Activated CD8-positive, alpha-beta memory T cell treated with anti-CD3 and anti-CD28 coated beads for 48 hours (primary cell): Measurements from ENCODE around the gene NDUFC2.
"Not testable (repeated sequence)": the region's sequence is repeated elsewhere in the genome, so short reads cannot be mapped to it uniquely, and the experiment has no call there.

Source experiments
- DNase-seq, 3 experiments: peaks; one replicate each; pipeline ENCODE4 v3.0.0-alpha.2; 2020; ENCODE audit warnings: low read depth in 2 of 3, low spot score in 2 of 3

The NDUFC2 gene

DNA sequence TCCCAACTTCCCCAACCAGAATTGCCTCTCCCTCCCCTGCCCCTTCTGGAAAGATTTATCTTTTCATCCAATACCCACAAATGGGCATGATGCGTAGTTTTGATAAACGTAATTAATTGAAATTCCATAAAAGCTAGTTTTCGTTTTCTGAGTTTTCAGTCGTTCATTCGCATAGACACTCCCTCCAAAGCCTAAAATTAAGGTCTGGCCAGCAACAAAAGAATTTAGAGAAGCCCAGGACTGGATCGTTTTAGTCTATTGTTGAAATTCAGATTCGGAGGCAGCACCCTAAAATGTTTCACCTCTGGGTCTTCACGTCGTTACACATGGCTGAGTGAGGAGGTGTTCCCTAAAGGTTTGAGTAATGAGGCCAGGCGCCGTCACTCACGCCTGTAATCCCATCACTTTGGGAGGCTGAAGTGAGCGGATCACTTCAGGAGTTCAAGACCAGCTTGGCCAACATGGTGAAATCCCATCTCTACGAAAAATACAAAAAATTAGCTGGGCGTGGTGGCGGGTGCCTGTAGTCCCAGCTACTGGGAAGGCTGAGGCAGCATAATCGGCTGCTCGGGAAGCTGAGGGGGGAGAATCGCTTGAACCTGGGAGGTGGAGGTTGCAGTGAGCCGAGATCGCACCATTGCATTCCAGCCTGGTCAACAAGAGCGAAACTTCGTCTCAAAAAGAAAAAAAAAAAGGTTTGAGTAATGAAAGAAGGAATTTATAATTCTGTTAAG, 589 bp upstream of the NDUFC2 start:
- DNase-seq, result no peak

DNA sequence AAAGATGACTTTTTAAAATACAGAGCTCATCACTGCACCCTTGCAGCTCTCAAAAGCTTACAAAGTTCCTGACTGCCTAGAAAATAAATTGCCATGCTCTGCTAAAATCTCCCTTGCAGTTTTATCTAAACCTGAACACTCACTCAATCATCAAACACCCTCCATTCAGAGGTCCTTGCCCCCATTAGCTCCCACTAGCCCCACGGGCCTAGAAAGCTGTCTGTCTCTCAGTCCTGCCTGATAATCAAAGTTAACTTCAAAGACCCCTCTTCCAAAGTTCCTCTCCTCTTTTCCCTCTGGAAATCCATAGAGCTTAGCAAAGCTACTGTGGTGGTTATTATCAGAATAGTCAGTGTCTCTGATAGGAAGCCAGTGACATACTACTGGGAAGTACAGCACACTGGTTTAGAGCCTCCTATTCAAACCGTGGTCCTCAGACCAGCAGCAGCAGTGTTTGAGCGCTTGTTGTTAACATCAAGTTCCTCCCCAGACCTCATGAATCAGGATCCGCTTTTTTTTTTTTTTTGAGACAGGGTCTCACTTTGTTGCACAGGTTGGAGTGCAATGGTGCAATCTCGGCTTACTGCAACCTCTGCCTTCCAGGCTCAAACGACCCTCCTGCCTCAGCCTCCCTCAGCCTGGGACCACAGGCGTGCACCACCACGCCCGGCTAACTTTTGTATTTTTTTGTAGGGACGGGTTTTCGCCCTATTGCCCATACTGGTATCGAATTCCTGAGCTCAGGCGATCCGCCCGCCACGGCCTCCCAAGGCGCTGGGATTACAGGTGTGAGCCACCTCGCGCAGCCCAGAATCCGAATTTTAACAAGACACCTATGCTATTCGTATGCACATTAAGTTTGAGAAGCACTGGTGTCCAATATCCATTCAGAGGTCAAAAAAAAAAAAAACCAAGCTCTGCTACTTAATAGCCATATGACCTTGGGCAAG, 1.2 kb downstream of the NDUFC2 start:
- no peak for DNase-seq

DNA sequence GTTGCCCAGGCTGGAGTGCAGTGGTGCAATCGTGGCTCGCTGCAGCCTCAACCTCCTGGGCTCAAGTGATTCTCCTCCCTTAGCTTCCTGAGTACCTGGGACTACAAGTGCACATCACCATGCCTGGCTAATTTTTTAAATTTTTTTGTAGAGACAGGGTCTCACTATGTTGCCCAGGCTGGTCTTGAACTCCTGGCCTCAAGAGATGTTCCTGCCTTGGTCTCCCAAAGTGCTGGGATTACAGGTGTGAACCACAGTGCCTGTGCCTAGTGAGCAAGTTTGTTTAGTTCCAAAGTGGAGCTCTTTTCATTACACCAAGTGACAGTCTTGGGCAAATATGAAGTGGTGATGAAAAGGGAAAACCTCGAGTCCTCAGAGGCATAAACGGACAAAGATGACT, 2.1 kb downstream of the NDUFC2 start:
- DNase-seq, result not testable (repeated sequence)

DNA sequence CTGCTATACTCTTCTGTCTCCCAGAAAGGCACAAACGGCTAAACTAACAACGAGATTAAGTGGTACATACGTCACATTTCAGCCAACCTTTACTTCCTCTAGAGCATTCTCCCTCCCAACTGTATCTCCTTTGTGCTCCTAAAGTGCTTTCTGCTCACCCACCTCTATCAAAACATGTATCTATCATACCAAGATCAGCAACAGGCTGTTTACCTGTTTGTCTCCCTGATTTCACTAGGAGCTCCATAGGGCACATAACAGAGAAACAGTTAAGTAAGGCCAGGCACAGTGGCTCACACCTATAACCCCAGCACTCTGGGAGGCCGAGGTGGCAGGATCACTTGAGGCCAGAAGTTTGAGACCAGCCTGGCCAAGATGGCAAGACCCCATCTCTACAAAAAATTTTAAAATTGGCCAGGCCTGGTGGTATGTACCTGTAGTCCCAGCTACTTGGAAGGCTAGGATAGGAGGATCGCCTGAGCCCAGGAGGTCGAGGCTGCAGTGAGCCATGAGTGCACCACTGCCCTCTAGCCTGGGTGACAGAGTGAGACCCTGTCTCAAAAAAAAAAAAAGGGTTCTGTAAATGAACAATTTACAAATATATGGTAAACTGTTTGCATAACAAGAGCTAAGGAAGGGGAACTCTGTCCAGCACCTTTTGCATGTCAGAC, 2.8 kb downstream of the NDUFC2 start:
- DNase-seq, result no peak

DNA sequence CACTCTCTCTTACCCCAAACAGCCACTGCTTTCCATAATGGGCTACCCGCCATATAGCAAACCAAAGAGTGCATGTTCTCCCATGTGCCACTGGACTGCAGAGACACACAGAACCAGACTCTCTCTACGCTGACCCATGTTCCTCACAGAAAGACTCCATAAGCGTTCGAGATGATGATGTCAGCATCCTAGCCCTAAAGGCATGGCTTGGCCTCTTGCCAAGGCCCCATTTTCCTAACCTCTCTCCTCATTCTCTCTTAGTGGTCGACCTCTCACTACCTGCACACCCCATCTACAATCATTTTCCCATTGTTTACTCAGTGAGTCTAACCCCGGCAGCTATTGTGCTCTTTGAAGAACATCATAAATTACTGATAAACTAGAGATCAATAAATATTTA, 4.9 kb downstream of the NDUFC2 start:
- DNase-seq, result no peak

DNA sequence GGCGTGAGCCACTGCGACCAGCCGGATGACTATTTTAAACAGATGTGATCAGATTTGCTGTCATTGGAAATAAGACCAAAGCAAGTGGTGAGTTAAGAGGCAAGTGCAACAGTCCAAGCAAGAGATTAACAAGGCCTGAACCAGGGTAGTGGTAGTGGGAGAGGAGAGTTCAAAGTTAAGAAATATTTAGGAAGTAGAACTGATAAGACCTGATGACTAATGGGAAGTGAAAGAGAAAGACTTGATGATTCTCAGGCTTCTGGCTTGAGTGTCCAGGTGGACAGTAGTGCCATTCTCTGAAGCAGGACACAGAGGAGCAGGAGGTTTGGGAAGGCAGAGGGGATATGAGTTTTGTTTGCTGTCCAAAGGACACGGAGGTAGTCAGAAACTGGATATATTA, 7.2 kb downstream of the NDUFC2 start:
- DNase-seq, result no peak

DNA sequence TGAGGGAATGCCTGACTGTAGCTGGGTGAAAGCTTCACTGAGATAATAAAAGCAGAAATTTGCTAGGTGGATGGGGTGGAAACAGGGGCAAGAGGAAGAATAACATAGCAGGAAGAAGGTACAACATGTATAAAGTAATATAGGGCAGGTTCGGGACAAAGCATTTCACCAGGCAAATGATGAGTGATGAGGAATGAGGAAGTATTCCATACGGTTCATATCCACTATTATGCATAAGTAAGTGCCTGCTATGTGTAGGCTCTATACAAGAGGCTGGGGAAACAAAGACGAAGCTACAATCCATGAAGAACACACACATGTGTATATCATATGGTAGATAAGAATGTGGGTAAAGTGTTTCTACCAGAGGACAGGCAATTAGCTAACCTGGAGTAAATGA, 7.9 kb downstream of the NDUFC2 start:
- DNase-seq, result no peak

DNA sequence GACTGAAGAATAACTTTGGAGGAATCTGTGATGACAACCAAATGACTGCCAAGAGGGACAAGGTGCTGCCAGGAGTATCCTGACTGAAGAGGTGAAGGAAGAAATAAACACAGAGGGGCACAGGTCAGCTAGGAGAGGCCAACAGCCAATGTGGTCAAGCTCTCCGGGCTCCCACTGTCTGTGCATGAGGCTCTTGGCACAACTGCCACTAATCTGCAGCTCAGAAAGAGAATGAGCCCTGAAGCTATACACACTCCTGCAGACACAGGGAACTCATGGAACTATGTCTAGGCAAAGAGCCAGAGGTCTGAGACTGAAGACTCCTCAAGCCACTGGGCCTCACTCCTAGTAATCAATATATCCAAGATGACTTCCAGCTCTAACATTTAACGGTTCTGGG, 9.0 kb downstream of the NDUFC2 start:
- DNase-seq, result no peak

DNA sequence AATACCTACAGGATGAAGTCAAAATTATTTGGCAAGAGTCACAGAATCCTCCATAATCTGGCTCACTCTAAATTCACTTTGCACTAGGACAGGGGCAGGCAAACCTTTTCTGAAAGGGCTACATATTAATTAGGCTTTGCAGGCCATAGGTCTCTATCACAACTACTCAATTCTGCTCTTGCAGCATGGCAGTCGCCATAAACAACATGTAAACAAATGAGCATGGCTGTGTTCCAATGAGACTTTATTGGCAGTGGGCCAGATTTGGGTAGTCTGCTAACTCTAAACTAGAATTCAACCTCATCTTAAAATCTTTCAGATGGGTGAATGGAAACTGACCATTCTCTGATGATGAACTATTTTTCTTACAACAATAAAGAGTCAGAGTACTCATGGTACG, 10.2 kb downstream of the NDUFC2 start:
- DNase-seq, result no peak

DNA sequence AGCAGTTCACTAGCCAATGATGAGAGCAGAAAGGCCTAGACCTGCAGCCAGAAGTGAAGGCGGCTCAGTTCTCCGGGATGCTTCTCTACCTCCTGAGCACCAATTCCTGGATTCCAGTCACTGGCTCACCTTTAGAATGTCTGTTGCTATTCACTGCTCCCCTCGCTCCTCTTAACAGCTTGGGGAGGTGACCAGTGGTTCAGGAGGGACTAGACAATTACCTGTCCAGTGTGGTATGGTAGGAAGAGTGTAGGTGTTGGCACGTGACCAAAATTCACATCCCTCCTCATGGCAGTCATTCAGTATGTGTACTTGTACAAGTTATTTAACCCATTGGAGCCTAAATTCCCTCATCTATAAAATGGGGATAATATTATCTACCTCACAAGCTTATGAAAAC, 12.0 kb downstream of the NDUFC2 start:
- no peak for DNase-seq

DNA sequence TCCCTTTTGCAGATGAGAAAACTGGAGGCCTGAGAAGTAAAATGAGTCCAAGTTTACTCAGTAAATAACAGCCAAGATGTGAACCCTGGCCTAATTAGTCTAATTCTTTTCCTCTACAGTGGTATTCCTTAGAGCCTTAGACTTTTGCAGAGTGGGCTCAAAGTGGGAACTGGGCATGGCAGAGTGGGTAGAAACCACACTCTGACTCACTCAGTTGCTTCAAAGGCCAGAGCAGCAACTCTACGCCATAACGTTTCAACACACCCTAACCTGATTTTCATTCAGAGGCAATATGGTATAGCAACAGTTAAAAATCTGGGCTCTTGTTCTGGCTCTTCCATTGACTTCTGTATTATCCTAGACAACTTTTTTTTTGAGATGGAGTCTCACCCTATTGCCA, 13.2 kb downstream of the NDUFC2 start:
- DNase-seq, result no peak

DNA sequence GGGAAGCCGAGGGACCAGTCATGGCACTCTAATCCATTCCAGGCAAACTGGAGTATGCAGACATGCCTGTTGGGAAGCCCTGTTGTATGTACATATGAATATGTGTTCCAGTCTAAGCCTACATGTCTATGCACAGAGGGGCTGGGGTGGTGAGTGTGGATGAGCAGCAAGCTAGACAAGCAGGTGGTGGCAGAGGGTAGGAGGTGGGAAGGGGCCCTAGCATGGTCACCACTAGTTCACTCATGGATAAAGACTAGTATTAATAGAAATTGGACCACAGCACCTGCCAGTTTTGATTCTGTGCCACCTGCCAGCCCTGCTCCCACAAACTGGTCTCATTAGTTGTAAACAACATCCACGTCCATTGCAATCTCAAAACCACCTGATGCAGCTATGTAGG, 14.5 kb downstream of the NDUFC2 start:
- DNase-seq, result no peak

DNA sequence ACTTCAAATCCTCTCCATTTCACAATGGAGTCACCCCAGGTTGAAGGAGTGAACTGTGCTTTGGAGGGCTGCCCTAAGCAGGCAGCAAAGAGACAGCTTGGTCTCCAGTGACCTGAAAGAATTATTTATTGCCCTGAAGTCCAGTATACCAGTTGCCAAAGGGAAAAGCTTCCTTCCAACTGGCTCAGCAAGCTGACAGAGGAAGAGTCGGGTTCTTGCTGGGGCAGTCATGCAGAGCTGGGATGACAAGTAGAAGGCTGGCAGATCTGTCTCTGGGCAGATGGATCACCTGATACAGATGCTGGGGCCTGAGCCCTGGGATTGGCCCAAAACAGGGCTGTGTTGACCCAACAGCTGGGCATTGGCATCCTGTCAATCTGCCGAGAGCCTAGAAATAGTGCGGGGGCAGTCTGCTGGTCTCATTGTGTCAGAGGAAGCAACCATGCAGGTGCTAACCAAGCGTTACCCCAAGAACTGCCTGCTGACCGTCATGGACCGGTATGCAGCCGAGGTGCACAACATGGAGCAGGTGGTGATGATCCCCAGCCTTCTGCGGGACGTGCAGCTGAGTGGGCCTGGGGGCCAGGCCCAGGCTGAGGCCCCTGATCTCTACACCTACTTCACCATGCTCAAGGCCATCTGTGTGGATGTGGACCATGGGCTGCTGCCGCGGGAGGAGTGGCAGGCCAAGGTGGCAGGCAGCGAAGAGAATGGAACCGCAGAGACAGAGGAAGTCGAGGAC, 16.1 kb downstream of the NDUFC2 start, which contains the start of gene THRSP:
TSS of gene THRSP (plus strand) at position 422 of the 742 bp plus-strand sequence. CDS start at position 443, 21 bp downstream.
- DNase-seq, result no peak

DNA sequence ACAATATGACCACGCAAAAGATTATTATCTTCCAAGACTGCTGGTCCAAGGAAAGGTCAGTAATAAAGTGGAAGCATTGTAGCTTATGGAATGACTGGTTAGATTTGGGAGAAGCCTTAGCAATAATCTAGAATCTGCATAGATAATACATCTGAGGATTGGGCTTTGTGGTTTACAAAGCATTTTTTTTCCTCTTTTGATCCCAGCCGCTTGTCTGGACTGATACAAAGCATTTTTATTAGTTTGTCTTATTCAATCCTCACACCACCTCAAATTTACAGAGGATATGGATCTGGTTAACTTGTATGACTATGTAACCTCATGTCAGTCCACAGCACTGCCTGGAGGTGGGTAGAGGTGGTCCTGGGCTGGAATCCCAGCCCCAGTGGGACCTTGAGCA, 17.0 kb downstream of the NDUFC2 start:
- no peak for DNase-seq

DNA sequence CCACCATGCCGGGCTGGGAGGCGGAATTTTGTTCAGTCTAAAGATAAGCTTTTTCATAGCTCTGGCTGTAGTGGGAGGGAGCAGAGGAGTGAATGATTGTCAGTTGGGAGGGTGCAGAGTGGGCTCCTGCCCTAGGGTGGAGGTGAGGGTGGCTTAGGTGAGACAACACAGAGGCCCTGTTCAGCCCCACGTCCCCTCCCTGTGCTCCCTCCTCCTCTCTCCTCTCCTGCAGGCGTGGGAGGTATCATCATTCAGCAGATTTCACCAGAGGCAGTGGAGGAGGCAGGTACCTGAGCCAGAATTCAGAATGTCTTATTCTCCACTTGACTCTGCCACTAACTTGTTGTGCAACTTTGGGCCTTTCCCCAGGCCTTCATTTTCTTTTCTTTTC, 17.7 kb downstream of the NDUFC2 start:
- no peak for DNase-seq

DNA sequence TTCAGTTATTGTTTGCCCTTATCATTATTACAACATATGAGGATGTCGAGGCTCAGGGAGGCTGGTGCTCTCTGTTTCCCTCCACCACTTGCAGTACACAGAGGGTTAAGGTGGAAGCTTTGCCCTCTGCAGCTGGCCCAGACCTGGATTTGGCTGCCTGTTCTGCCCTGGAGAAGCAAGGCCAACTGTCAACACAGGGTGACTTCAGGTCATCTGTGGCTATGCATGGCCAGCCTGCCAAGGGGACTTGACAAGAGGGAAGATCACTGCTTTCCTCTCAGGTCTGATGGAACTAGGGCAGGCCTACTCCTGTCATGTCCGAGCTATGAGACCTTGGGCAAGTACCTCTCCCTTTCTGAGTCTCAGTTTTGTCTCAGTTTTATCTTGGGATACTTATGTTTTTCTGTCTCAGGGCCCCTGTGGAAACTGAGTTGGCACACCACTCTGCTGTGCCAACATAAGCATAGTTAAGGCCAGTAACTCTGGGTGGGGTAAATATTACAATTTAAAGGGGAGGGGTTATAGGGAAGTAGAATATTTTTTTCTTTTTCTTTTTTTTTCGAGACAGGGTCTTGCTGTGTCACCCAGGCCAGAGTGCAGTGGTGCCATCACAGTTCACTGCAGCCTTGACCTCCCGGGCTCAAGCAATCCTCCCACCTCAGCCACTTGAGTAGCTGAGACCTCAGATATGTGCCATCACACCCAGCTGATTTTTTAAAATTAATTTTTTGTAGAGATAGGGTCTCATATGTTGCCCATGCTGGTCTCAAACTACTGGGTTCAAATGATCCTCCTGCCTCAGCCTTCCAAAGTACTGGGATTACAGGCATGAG, 18.4 kb downstream of the NDUFC2 start:
- DNase-seq, result no peak

DNA sequence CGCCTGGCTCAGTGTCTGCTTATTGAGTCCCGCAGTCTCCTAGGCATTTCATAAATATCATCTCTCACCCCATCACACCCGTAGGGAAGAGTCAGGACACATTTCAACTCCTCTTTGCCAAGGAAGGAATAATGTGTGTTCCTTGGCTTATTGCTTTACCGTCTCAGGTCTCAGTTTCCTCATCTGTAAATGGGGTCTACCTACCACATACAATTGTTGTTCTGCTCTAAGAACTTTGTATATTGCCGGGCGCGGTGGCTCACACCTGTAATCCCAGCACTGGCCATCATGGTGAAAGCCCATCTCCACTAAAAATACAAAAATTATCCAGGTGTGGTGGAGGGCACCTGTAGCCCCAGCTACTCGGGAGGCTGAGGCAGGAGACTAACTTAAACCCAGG, 19.1 kb downstream of the NDUFC2 start:
- DNase-seq, result no peak

DNA sequence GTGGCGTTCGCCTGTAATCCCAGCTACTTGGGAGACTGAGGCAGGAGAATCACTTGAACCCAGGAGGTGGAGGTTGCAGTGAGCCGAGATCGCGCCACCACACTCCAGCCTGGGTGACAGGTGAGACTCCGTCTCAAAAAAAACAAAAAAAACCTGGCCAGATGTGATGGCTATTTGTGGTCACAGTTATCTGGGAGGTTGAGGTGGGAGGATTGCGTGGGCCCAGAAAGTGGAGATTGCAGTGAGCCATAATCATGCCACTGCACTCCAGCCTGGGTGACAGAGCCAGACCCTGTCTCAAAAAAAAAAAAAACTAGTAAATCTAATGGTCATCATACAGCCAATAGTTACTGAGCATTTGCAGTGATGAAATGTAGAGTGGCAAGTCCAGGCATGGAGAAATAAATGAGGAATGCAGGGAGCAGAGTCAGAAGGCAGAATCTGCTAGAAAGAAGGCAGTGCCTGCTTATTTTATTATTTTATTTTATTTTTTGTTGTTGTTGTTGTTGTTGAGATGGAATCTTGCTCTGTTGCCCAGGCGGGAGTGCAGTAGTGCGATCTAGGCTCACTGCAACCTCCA, 19.8 kb downstream of the NDUFC2 start:
- not testable (repeated sequence) for DNase-seq

DNA sequence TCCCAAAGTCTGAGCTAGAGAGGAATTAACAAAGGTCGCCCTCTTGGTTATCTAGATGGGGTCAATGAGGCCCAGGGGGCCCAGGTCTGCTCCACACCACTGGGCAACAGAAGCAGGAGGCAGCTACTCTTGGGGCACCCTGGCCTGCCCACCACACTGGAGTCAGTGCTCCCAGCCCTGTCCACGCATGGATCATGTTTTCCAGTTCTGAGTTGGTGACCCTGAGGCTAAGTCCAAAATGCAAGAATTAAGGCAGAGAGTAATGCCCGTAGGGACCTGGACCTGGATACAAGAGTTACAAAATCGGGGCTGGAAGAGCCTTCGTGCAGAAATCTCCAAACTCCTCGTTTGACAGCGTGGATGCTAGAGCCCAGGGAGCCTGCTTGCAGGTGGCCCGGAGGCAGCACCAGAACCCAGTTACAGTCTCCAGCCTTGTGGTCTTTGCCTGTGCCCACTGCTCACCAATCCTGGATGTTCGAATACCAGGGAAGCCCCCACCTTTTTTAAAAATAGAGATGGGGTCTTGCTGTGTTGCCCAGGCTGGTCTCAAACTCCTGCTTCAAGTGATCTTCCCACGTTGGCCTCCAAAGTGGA, 22.1 kb downstream of the NDUFC2 start:
- no peak for DNase-seq
